ENCODE data around the gene LILRB4.
"Not testable (repeated sequence)": the region's sequence is repeated elsewhere in the genome, so short reads cannot be mapped to it uniquely, and the experiment has no call there.

LILRB4 gene

GRCh38 chr19:54626757-54627156 lies 36.0 kb upstream of the LILRB4 start:
- H3K4me3 ChIP-seq (ENCODE audit: low read depth, low read length), result no peak overlapping the region
- TF ChIP-seq CTCF (conservative IDR thresholded peaks at IDR 0.05; ENCODE audit: low read depth, low read length), result no peak
- no peak for DNase-seq (ENCODE audit: low read depth)

DNA sequence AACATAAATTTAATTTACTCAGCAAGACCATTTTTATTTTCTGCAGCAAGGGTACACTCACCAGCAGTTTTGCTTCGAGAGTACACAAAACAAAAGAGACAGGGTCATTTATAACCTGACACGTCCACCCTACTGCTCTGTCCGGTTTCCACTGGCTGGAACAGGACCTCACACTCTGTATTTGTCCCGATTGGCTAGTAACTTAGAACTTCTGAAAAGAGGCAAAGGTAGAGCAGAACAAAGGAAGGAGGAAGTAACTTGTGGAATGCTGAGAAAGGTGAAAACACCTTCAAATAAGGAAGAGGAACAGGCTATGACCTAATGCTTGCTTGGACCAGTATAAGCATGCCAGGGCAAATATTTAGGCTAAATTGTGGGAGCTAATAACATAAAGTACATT lies 34.9 kb upstream of the LILRB4 start:
- DNase-seq (ENCODE audit: low read depth), result not testable (repeated sequence)

GRCh38 chr19:54630262-54630661 lies 32.5 kb upstream of the LILRB4 start, which contains the start of gene LILRB1:
LILRB1 (plus strand) TSS chr19:54630484; CDS start chr19:54631074, 590 bp downstream.
- H3K4me3 ChIP-seq (ENCODE audit: low read depth, low read length), result not testable (repeated sequence)

More for the DNA sequence above, 34.9 kb upstream of the LILRB4 start:
- H3K4me3 ChIP-seq (ENCODE audit: low read depth, low read length), result not testable (repeated sequence)

DNA sequence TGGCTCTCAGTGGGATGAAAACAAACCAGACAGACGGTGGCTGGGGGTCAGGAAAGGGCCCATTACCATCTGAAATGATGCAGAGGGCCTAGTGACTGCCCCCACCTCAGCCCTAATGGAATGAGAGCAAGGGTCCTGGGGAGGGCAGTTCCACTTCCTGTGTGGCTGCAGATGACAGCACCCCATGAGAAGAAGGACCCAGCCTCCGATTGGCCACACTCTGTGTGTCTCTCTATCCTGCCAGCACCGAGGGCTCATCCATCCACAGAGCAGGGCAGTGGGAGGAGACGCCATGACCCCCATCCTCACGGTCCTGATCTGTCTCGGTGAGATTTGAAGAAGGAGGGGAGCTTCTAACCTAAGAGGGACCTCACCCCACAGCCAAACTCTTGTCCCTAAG lies 32.0 kb upstream of the LILRB4 start:
- DNase-seq (ENCODE audit: low read depth), result no peak
- H3K4me3 ChIP-seq (ENCODE audit: low read depth, low read length), result no peak overlapping the region
- TF ChIP-seq CTCF (conservative IDR thresholded peaks at IDR 0.05; ENCODE audit: low read depth, low read length), result no peak

More at GRCh38 chr19:54630262-54630661, 32.5 kb upstream of the LILRB4 start, which contains the start of gene LILRB1:
- DNase-seq (ENCODE audit: low read depth), result not testable (repeated sequence)

DNA sequence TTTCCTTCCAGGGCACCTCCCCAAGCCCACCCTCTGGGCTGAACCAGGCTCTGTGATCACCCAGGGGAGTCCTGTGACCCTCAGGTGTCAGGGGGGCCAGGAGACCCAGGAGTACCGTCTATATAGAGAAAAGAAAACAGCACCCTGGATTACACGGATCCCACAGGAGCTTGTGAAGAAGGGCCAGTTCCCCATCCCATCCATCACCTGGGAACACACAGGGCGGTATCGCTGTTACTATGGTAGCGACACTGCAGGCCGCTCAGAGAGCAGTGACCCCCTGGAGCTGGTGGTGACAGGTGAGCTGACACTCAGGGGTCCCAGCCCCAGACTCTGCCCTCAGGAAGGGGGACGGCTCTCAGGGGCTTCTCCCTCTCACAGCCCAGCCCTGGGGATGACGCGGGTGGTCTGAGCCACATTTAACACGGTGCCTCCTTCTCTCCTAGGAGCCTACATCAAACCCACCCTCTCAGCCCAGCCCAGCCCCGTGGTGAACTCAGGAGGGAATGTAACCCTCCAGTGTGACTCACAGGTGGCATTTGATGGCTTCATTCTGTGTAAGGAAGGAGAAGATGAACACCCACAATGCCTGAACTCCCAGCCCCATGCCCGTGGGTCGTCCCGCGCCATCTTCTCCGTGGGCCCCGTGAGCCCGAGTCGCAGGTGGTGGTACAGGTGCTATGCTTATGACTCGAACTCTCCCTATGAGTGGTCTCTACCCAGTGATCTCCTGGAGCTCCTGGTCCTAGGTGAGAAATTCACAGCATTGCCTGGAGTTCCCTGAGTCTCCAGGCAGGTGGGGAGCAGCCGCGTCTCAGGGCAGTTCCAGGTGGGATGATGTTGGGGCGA lies 31.1 kb upstream of the LILRB4 start:
- not testable (repeated sequence) for DNase-seq (ENCODE audit: low read depth); H3K4me3 ChIP-seq (ENCODE audit: low read depth, low read length)

- H3K4me3 ChIP-seq (ENCODE audit: low read depth, low read length); DNase-seq (ENCODE audit: low read depth): not testable (repeated sequence)
Measured at GRCh38 chr19:54632517-54632916, 30.3 kb upstream of the LILRB4 start.

DNA sequence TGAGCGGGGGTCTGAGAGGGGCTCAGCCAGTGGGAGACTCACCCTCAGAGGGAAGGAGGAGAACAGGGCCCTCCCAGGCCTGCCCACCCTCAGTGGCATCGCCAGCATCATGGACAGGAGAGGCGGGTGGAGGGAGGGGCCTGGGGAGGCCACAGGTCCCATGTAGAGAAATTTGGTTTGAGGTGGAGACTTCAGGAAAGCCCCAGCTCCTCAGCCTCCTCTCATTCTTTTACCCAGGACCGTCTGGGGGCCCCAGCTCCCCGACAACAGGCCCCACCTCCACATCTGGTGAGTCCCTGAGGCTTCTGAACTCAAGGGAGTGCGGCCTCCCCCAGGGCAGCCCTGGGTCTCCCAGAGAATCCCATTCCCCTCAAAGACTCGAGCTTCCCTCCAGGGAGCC lies 29.4 kb upstream of the LILRB4 start:
- H3K4me3 ChIP-seq (ENCODE audit: low read depth, low read length), result no peak overlapping the region
- no peak for DNase-seq (ENCODE audit: low read depth)
- TF ChIP-seq CTCF (conservative IDR thresholded peaks at IDR 0.05; ENCODE audit: low read depth, low read length), result no peak

DNA sequence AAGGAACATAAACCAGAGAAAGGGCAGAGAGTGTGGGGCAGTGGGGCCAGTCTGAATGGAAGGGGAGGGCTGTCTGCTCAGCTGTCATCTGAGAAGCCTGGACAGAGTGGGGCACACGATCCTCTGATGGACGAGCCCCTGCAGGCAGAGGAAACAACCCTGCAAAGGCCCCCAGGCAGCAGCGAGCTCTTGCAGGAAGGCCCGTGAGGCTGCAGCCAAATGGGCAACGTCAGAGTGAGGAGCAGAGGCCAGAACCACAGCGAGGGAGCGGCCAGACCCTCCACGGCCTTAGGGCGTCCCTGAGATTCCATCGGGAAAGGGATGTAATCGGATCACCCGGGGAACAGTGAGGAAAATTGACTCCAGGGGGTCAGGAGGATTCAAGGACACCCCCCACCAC lies 26.7 kb upstream of the LILRB4 start:
- DNase-seq (ENCODE audit: low read depth); H3K4me3 ChIP-seq (ENCODE audit: low read depth, low read length): not testable (repeated sequence)

DNA sequence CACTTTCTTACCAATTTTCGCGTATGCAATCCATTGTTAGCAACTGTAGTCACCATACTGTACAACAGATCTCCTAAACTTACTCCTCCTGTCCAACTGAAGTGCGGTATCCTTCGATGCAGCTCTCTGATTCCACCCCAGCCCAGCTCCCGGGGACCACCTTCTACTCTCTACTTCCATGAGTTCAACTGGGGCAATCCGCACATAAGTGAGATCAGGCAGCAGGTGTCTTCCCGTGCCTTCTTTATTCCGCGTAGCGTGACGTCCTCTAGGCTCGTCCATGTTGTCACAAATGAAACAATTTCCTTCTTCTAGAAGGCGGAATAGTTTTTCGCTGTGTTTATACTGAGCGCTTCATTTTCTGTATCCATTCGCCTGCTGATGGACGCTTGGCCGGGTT lies 24.1 kb upstream of the LILRB4 start:
- DNase-seq (ENCODE audit: low read depth), result no peak
- no peak overlapping the region for H3K4me3 ChIP-seq (ENCODE audit: low read depth, low read length)
- no peak for TF ChIP-seq CTCF (conservative IDR thresholded peaks at IDR 0.05; ENCODE audit: low read depth, low read length)

- not testable (repeated sequence) for H3K4me3 ChIP-seq (ENCODE audit: low read depth, low read length); DNase-seq (ENCODE audit: low read depth)
Measured at GRCh38 chr19:54642953-54643352, 19.8 kb upstream of the LILRB4 start.

DNA sequence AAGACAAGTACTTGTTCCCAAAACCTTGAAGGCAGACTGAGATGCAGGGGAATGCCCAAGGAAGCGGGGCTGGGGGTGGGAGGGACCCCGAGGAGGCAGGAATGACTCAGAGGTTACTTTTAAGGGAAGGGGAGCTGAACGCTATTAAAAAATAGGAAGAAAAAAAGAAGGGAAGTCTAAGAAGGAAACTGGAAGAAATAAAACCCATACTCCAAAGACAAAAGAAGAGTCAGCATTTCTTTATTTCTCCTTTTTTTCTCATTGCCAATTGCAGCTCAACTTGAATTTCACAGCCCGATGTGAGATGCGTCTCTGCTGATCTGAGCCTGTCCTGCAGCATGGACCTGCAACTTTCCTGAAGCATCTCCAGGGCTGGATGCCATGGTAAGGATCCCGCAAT lies 19.2 kb upstream of the LILRB4 start:
- not testable (repeated sequence) for DNase-seq (ENCODE audit: low read depth); H3K4me3 ChIP-seq (ENCODE audit: low read depth, low read length)

Data from choroid plexus epithelial cell (primary cell).